CD14-positive monocyte (primary cell): ENCODE measurements around the gene SPPL3. TPM values are rescaled to one million over a fixed set of nuclear protein-coding genes. Genes with fewer than 3 reads are reported as not detected.

ENCODE experiments used
- DNase-seq, 3 donors: peaks; one replicate each; pipeline ENCODE4 v3.0.0-alpha.2; 2011 to 2022
- H2AFZ ChIP-seq: 2 replicates; pipeline ENCODE4 v1.6.0; 2012; ENCODE audit warnings: mild to moderate bottlenecking, low read depth, low read length, inconsistent platforms; ENCODE audit not compliant: insufficient read depth, poor library complexity, severe bottlenecking
- H3K27ac ChIP-seq, 2 donors: 1 replicate in 1 of 2; 2 replicates in 1 of 2; pipeline ENCODE4 v1.5.1; 2012 to 2013; ENCODE audit warnings: low read length in 2 of 2, control low read depth in 1 of 2, inconsistent platforms in 1 of 2, low read depth in 1 of 2, mild to moderate bottlenecking in 1 of 2
- H3K27me3 ChIP-seq, 2 donors: one replicate each; pipeline versions ENCODE4 v1.6.0 to v1.6.1; 2011 to 2013; ENCODE audit warnings: low read length in 2 of 2; ENCODE audit not compliant: control insufficient read depth in 2 of 2, insufficient read depth in 2 of 2
- H3K36me3 ChIP-seq, 2 donors: replicated peaks in 1 of 2; 1 replicate in 1 of 2; 2 replicates in 1 of 2; pipeline versions ENCODE4 v1.5.1 to v1.6.1; 2012 to 2013; ENCODE audit warnings: low read length in 2 of 2, control low read depth in 1 of 2, inconsistent platforms in 1 of 2, mild to moderate bottlenecking in 1 of 2; ENCODE audit not compliant: insufficient read depth in 2 of 2, control insufficient read depth in 1 of 2
- H3K4me1 ChIP-seq, 2 donors: 1 replicate in 1 of 2; 2 replicates in 1 of 2; pipeline versions ENCODE4 v1.5.1 to v1.6.1; 2012 to 2013; ENCODE audit warnings: low read length in 2 of 2, control low read depth in 1 of 2, inconsistent platforms in 1 of 2, mild to moderate bottlenecking in 1 of 2, moderate library complexity in 1 of 2; ENCODE audit not compliant: insufficient read depth in 2 of 2, control insufficient read depth in 1 of 2
- H3K4me2 ChIP-seq: replicated peaks from 2 replicates; pipeline ENCODE3; 2012; ENCODE audit warnings: low read length, moderate library complexity, mild to moderate bottlenecking; ENCODE audit not compliant: poor library complexity, severe bottlenecking; ENCODE audit errors: extremely low read depth
- H3K4me3 ChIP-seq, 3 experiments: fragments of 200-600 bp in 1 of 3; sonication (generic) in 1 of 3; replicated peaks in 1 of 3; 1 replicate in 2 of 3; 2 replicates in 1 of 3; pipeline ENCODE4 v1.5.1; 2011 to 2013; ENCODE audit warnings: low read length in 3 of 3, mild to moderate bottlenecking in 3 of 3, control low read depth in 2 of 3, low read depth in 2 of 3, inconsistent platforms in 1 of 3, moderate library complexity in 1 of 3
- H3K79me2 ChIP-seq: 2 replicates; pipeline ENCODE4 v1.6.0; 2012; ENCODE audit warnings: mild to moderate bottlenecking, control low read depth, inconsistent platforms, low read length, moderate library complexity; ENCODE audit not compliant: insufficient read depth
- H3K9ac ChIP-seq: 2 replicates; pipeline ENCODE4 v1.6.0; 2017; ENCODE audit warnings: low read length, mild to moderate bottlenecking; ENCODE audit not compliant: insufficient read depth, poor library complexity, severe bottlenecking
- H3K9me3 ChIP-seq, 2 donors: replicated peaks in 1 of 2; 1 replicate in 1 of 2; 2 replicates in 1 of 2; pipeline versions ENCODE4 v1.5.1 to v1.6.1; 2012 to 2013; ENCODE audit warnings: low read length in 2 of 2, control low read depth in 1 of 2; ENCODE audit not compliant: control insufficient read depth in 1 of 2, insufficient read depth in 1 of 2
- H4K20me1 ChIP-seq: 2 replicates; pipeline ENCODE4 v1.6.0; 2012; ENCODE audit warnings: mild to moderate bottlenecking, low read length, control low read depth, moderate library complexity; ENCODE audit not compliant: insufficient read depth
- H3K27ac Mint-ChIP-seq, 7 donors: one replicate each; pipeline ENCODE4 v1.8.0; 2020; ENCODE audit warnings: mild to moderate bottlenecking in 7 of 7, mixed read lengths in 7 of 7, moderate library complexity in 6 of 7, inconsistent platforms in 2 of 7
- H3K27me3 Mint-ChIP-seq, 3 donors: one replicate each; pipeline ENCODE4 v1.8.0; 2021 to 2022; ENCODE audit warnings: low read depth in 3 of 3, mild to moderate bottlenecking in 3 of 3, mixed read lengths in 3 of 3, moderate library complexity in 3 of 3, inconsistent platforms in 1 of 3
- H3K36me3 Mint-ChIP-seq, 2 donors: one replicate each; pipeline ENCODE4 v1.8.0; 2020; ENCODE audit warnings: mixed read lengths in 2 of 2, inconsistent platforms in 1 of 2, mild to moderate bottlenecking in 1 of 2
- H3K4me1 Mint-ChIP-seq: one replicate; pipeline ENCODE4 v1.8.0; 2020; ENCODE audit warnings: mild to moderate bottlenecking, mixed read lengths
- H3K4me3 Mint-ChIP-seq, 2 donors: one replicate each; pipeline ENCODE4 v1.8.0; 2020; ENCODE audit warnings: mild to moderate bottlenecking in 2 of 2, mixed read lengths in 2 of 2, moderate library complexity in 1 of 2
- H3K9me3 Mint-ChIP-seq, 7 donors: one replicate each; pipeline ENCODE4 v1.8.0; 2020 to 2022; ENCODE audit warnings: mixed read lengths in 7 of 7, mild to moderate bottlenecking in 6 of 7, moderate library complexity in 6 of 7, inconsistent platforms in 2 of 7
- CTCF ChIP-seq: fragments of 200-600 bp; IDR thresholded peaks from one replicate; pipeline ENCODE4 v1.8.0; 2022; ENCODE audit warnings: antibody characterized with exemption, mild to moderate bottlenecking
- WGBS: methylation state at CpG from one replicate; pipeline ENCODE4 v1.1.5; 2013; ENCODE audit warnings: missing lambda C conversion rate; ENCODE audit not compliant: insufficient coverage; 5-methylcytosine and 5-hydroxymethylcytosine counted together
- intact Hi-C, 2 donors: fragments of 100-400 bp; cut with micrococcal nuclease; formaldehyde crosslinking; loops; one replicate each; pipeline versions ENCODE4 v1.15.0 to v1.15.1; 2023
- polyA plus RNA-seq, 3 donors: library from polyadenylated mRNA; depleted of rRNA in 1 of 3; unstranded in 2 of 3; stranded (reverse) in 1 of 3; fragments of 300-500 nt in 2 of 3; fragments of >200 nt in 1 of 3; fragmentation: Illumina TruSeq in 2 of 3; gene quantifications; 1 replicate in 2 of 3; 2 replicates in 1 of 3; pipeline ENCODE4 v1.2.3, GENCODE V29; 2012 to 2021

Gene SPPL3
- polyA plus RNA-seq, 3 donors: 14.5 to 18.6 (median 18.5) TPM

GRCh38 chr12:120854804-120855203, 49.4 kb downstream of the SPPL3 start:
- Histone ChIP-seq H3K4me3 (no peak overlapping the region), H2AFZ (no peak overlapping the region), H3K4me2 (no peak overlapping the region), H4K20me1 (peaks cover 94% of the 10 kb centered on the region), H3K27ac (no peak overlapping the region), H3K36me3 (no peaks in the 10 kb centered on the region), H3K27me3 (no peaks in the 10 kb centered on the region), H3K79me2 (peaks cover 92% of the 10 kb centered on the region), H3K4me1 (peaks cover 47 to 62% of the 10 kb centered on the region in 2 donors), H3K9me3 (no peaks in the 10 kb centered on the region), H3K9ac (no peak overlapping the region)
- intact Hi-C loops: loop anchor here (5.0 to 10.0 kb wide), 3 partner anchors 47 to 82 kb away; partner anchors contain the start of gene SPPL3 (in 2 of the 2)
- no CpG with 5 or more reads among the region's 4 CpGs for WGBS
- H3K36me3 Mint-ChIP-seq: peaks cover 0 to 8% of the 10 kb centered on the region in 2 donors
- peak overlapping the region in 4 of 7 donors; percentile 26 to 80 (median 52) for H3K27ac Mint-ChIP-seq
- no peak for TF ChIP-seq CTCF
- peaks cover 76% of the 10 kb centered on the region for H3K4me1 Mint-ChIP-seq
- H3K4me3 Mint-ChIP-seq: no peak overlapping the region
- H3K9me3 Mint-ChIP-seq: peaks cover 0 to 5% (median 3%) of the 10 kb centered on the region in 7 donors
- no peak for DNase-seq
- H3K27me3 Mint-ChIP-seq: peaks cover 0 to 2% (median 0%) of the 10 kb centered on the region in 3 donors

- Mint-ChIP-seq H3K27ac (peak overlapping the region in 2 of 7 donors; percentile 32 to 73), H3K9me3 (peaks cover 0 to under 1% (median 0%) of the 10 kb centered on the region in 7 donors), H3K27me3 (peaks cover 0 to 2% (median 0%) of the 10 kb centered on the region in 3 donors), H3K4me1 (peaks cover 68% of the 10 kb centered on the region), H3K36me3 (peaks cover 0 to 6% of the 10 kb centered on the region in 2 donors), H3K4me3 (no peak overlapping the region)
- Histone ChIP-seq H2AFZ (no peak overlapping the region), H3K27ac (peak overlapping the region in 1 of 2 donors; percentile 56), H4K20me1 (peaks cover 94% of the 10 kb centered on the region), H3K4me3 (no peak overlapping the region), H3K4me1 (peaks cover 49 to 58% of the 10 kb centered on the region in 2 donors), H3K9ac (no peak overlapping the region), H3K27me3 (no peaks in the 10 kb centered on the region), H3K36me3 (no peaks in the 10 kb centered on the region), H3K79me2 (peaks cover 92% of the 10 kb centered on the region), H3K9me3 (no peaks in the 10 kb centered on the region), H3K4me2 (no peak overlapping the region)
- intact Hi-C loops: loop anchor here in 1 of 2 donors (10.0 kb wide), 1 partner anchor 52 kb away; the partner anchor contains the start of gene SPPL3
- WGBS: no CpG with 5 or more reads among the region's 3 CpGs
- no peak for TF ChIP-seq CTCF
- no peak for DNase-seq
Measured at GRCh38 chr12:120853188-120853587, 51.0 kb downstream of the SPPL3 start.
